ENCODE results near the gene NKAIN2.
"Not testable (repeated sequence)": the region's sequence is repeated elsewhere in the genome, so short reads cannot be mapped to it uniquely, and the experiment has no call there.

NKAIN2 gene

GRCh38 chr6:124737804-124738203 lies 934.1 kb downstream of the NKAIN2 start:
- DNase-seq: not testable (repeated sequence)

DNA sequence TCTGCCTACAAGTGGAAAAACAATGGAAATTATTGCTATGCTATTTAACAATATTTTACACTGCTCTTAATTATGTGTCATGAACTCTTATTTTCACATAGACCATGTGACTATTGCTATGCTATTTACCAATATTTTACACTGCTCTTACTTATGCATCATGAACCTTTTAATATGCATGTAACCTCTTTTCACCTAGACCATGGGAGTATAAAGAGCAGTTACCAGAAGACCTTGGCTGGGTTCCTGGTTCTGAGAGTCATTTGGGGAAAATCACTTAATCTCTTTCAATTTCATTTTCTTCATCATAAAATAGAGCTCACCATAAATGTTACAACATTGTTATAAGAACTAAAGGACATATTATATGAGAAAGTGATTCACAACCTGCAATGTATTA lies 934.8 kb downstream of the NKAIN2 start:
- DNase-seq: no peak

DNA sequence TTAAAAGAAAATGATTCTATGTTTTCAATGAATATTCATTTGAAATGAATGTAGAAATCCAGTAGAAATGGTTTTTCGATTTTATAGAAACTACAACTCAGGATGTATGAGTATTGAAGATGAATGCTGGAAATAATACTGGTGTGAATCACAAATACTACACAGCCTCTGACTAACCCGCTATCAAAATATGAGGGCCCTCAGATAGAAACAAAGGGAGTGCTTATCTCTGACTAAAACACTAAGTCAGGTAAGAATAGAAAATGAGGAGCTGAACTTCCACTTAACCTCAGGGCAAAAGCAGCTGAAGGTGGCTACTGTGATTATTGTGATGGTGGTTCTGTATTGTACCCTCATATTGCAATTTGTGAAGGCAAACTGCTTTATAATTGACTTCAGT lies 937.7 kb downstream of the NKAIN2 start:
- no peak for DNase-seq

GRCh38 chr6:124742971-124743370 lies 939.3 kb downstream of the NKAIN2 start:
- DNase-seq: no peak

DNA sequence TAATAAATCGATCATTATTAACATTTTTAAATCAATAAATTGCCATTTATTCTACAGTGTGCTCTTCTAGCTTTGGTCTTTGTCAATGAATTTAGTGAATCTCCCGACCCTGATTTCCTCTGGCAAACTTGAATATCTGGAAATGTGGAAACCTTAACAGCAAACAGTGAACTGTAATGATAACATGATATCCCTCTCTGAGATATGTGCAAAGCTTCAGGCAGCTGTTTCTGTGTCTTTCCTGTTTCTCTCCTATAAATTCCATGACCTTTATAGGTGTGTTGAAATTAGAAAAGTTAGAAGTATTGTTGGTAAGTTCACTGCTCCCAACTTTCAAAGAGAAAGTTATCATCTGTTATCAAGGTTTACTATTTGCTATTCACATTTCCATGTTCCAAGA lies 939.8 kb downstream of the NKAIN2 start:
- no peak for DNase-seq

DNA sequence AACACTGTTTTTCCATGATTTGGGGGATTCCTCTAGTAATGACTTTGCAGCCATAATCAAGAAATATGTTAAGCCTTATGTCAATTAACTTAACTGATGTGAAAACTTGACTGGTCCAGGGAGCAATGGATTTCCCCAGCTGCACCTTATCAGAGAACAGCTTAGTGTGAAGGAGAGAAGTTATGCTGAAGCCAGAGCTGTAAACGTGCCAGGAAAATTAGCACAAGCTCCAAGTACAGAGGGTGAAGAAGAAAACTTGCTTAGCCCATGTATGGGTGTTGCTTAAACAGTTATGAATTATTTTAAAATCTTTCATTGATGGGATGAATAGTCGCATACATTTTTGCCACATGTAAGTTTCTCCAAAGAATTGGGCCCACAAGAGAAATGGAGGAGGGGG lies 943.7 kb downstream of the NKAIN2 start:
- no peak for DNase-seq

DNA sequence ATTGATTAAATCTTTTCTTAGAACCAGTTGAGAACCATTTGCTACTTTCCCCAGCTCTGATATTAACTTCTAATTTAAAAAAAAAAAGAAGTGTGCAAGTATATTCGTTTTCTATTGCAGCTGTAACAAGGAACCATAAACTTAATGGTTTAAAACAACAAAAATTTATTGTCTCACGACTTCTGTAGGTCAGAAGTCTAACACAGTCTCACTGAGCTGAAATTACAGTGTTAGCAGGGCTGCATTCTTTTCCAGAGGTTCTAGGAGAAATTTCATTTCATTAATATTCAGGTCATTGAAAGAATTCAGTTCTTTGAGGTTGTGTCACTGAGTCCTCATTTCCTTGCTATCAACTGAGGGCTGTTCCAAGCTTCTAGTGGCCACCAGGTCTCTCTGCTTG lies 945.1 kb downstream of the NKAIN2 start:
- DNase-seq: no peak

DNA sequence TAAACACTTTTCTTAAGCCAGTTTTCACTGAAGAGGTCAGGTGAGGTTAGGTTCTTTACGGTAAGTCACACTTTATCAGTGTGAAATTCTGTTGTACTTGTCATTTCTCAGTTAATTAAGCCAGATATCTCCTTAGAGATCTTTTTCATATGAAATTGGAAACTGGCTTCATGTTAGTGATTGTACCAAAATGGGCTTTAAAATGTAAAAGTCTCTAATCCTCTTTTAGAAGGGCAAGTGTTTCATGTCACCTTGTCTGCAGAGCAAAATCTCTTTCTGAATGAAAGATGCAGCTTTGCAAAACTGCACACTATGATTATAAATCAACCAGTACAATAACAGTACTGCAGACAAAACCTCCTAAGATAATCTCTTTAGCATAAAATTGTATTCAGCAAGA lies 949.3 kb downstream of the NKAIN2 start:
- DNase-seq: no peak

DNA sequence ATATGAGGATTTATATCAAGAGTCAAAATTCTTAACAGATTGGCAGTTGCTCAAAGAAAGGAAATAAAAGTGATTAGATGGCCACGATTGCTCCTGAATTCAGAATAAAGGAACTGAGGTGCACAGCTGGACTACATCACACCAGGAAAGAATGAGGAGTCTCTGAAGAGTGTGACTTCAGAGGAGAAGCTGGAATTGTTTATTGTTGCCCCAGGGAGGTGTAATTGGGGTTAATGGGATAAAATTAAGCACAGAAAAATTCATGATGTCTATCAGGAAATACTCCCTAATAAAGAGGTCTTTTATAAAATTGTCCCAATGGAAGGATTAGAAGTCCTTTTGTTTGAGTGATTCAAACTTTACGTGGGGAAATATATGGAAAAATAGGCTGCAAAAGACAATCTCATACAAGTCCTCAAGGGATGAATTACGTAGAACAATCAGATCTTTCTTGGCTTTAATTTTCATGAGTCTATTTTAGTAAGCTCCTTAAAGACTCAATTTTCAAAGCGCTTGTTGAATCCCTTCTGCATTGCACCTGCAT lies 950.0 kb downstream of the NKAIN2 start:
- no peak for DNase-seq

DNA sequence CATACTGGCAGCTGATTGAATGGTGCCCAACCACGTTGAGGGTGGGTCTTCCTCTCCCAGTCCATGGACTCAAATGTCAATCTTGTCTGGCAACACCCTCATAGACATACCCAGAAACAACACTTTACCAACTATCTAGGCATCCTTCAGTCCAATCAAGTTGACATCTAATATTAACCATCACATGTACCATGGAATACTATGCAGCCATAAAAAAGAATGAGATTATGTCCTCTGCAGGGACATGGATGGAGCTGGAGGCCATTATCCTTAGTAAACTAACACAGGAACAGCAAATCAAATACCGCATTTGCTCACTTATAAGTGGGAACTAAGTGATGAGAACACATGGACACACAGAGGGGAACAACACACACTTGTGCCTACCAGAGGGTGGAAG lies 951.7 kb downstream of the NKAIN2 start:
- DNase-seq: no peak

GRCh38 chr6:124757560-124757959 lies 953.9 kb downstream of the NKAIN2 start:
- DNase-seq: no peak

DNA sequence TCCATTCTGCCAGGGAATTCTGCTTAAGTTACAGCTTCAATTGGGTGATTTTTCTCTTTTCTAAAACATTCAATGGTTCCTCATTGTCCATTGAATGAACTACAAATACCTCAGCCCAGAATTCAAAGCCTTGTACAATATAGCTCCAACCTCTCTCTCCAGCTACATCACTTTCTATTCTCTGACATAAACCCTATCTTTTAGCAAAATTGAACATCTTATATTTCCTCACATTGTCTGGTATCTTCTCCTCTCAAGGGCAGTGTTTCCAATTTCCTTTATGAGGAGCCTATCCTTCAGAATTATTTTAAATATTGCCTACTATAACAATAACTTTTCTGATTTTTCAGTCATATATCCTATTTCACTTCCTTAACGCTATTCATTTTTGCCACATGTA lies 955.0 kb downstream of the NKAIN2 start:
- no peak for DNase-seq

- no peak for DNase-seq
These were observed 961.6 kb downstream of the NKAIN2 start for GRCh38 chr6:124765280-124765679.

DNA sequence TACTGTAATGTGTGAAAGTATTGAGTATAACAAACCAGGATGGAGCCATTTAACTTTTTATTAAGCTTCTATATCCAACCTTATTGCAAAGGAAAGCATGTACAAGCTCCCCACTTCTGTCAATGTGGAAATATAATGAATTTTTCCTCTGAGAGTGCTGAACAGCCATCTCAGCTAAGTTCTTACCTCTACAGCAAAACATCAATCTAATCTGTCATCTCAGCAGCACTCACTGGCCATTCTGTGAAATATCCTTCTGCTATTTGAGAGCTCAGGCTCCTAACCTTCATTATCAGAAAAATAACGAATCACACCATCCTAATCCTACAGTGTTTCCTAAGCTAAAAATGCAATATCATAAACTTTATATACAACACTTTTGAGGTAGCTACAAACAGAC lies 964.6 kb downstream of the NKAIN2 start:
- DNase-seq: no peak

DNA sequence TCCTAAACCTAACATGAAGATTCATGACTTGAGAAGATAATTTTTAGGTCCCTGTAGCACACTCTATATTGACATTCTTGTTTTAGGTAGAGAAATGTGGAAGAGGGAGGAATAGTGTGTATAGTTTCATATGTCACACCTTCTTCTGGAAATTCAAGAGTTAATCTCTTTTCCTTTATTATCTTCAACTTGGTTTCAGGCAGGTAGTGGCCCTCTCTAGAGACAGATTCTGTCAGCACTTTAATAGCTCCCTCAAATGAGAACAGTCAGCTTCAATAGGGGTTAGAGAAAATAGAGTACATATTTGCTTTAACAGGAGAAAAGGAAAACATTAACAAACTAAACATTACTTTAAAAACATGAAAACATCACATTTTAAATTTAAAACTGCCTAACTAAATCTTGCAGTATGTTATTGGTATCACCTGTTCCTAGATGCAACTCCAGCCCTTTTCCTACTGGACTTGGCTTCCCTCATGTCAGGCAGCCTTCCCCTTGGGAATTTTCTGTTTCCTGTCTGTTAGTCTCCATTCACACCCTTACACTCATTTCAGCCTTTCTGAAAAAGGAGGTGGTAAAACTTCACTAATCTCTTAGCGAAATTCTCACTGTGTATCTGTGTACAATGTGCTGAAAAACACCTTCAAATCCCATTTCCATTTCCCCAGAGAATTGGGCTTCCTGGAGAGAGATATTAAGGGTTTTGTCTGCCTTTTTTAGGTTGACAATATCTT lies 966.3 kb downstream of the NKAIN2 start:
- DNase-seq: no peak

GRCh38 chr6:124770784-124771183 lies 967.1 kb downstream of the NKAIN2 start:
- DNase-seq: no peak

GRCh38 chr6:124772733-124773319 lies 969.2 kb downstream of the NKAIN2 start:
- DNase-seq: no peak

DNA sequence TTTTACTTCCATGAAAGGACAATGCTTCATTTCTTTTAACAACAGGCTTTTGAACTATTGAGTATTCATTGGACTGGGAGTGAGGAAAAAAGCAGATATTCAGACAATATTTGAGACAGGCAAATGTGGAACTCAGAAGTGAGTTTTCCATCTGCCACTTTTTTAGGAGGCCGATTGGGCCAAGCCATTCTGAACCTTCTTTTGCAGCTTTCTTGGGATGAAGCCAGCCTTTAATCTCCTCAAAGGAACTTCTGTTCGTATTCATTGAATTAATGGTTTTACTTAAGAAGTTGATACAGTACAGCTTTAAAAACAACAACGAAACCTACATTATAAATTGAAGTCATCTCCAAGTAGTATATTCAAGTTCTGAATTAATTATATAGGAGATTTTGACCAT lies 971.5 kb downstream of the NKAIN2 start:
- no peak for DNase-seq

DNA sequence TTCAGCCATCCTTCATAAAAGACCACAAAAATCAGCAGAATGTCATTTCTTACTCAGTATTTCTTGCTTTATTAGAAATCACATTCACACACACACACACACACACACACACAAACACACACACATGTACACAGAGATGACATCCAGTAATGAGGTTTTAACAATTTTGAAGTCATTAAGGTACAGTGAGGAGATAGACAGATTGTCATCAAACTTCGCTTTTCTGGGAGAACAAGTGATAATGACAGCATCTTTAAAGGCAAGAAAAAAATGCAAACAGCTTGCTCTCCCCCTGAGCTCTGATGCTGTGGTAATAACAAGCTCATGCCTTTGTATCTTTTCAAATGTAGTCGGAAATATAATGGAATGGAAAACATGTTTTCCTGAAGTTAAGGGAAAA lies 974.2 kb downstream of the NKAIN2 start:
- no peak for DNase-seq

- no peak for DNase-seq
These were observed 977.0 kb downstream of the NKAIN2 start for GRCh38 chr6:124780623-124781022.

DNA sequence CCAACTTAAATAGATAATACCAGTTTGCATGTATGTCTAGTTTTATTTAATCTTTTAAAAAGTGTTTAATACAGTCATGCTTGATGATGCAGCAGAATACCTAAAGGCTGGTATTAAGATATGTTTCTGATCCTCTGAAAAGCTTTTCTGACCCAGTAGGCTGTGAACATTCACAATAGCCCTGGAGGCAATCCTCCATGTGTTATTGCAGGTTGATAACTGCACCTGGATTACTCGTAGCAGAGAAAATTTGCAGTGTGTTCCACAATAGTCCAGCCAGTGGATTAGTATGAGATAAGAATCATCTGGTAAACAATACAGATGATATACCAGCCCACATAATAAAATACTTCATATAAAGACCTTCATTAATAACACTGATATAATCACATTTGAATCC lies 979.7 kb downstream of the NKAIN2 start:
- no peak for DNase-seq

- DNase-seq: no peak
These were observed 987.5 kb downstream of the NKAIN2 start for GRCh38 chr6:124791156-124791555.

- DNase-seq: no peak
These were observed 988.7 kb downstream of the NKAIN2 start for GRCh38 chr6:124792386-124792785.

DNA sequence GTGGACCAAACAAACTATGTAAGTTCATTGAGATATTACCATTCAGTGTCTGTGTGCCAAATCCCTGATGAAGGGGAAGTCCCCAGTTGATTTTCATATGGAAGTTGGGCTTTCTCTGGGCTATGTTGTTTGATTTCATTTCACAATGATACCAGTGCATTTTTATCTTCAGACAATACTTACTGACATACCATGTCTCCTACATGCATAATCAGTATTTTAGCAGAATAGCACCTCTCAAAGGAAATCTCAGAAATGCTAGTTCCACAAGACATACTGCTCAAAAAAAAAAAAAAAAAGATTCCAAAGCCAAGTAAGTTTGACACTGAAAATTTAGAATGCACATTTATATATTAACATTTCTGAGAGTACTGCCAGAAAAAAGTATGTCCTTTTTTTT lies 989.7 kb downstream of the NKAIN2 start:
- DNase-seq: no peak

Data from activated CD4-positive, alpha-beta T cell treated with anti-CD3 and anti-CD28 coated beads for 1 hour (primary cell).